A204.1 (cell line): ENCODE measurements around the gene MRPS5.
"Not testable (repeated sequence)": the region's sequence is repeated elsewhere in the genome, so short reads cannot be mapped to it uniquely, and the experiment has no call there.

ENCODE experiments used
- FAIRE-seq: peaks from 2 replicates; lab custom pipeline; 2012; peaks lifted over from hg19 to GRCh38; lab: Jason Lieb, UNC

MRPS5 gene

DNA sequence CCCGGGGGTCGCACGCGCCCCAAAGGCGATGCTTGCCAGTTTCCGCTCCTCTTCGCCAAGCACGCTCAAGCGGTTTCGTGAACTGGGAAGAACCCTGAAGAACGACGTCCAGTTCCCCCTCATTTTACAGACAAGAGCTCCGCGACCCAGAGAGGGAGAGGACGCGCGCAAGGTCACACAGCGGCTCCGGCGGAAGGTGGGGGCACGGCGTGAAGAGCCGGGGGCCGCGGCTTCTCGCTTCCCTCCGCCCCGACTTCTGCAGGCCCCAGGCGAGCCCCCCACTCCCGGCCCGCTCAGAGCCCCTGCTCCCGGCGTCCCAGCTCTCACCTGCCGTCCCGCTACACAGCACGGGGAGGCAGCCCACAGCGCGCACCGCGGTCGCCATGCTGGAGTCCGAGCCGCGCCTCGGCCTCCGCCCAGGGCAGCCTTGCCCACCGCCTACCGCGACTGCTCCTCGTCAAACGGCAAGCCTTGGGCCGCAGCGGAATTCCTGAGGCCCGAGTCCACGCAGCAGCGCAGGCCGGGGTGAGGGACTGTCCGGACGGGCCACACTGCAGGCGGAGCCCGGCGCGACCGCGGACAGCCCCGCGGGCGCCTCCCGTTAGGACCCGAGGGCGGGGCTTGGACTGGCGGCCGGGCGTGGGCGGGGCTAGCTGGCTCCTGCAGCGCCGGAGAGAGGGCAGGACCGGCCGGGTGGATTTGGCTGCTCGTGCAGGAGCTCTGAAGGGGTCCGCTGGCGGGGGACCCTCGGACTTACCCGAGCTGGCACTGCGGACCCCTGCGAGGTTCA, at the start of gene MRPS5:
Gene MRPS5, minus strand, starts transcription at position 402 of the 790 bp plus-strand sequence. Its CDS starts 17 bp downstream, at position 385.
- FAIRE-seq: no peak

- no peak for FAIRE-seq
Observed at GRCh38 chr2:95166065-95166763, 44.6 kb upstream of the MRPS5 start.

DNA sequence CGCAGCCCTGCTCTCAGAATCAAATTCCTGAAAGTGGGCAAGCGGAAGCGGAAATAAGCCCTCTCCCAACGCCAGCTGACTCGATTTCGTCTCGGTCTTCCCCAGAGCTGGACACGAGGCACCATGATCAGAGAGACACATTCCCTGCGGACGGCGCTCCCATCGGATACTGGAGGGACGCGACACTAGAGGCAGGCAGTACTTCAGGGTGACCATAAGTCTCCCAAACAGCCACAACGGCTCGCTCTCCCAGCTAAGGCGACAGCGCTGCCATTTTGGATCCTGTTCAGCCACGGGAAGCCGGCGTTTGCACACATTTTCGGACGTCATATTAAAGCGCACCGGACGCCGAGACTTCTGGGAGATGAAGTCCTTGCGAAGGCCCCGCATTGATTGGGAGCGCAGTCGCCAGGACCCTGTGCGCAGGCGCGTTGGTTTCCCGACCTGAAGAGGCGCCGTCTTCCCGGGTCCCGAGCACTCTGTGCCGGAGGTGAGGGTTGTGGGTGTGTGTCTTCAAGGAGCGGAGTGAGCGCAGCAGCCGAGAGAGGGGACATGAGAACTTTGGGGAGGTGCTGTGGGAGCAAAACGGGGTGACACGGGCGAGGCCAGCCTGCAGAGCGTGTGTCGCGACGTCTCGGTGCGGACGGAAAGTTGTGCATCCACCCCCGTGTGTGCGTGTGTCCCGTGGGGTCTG, 43.9 kb upstream of the MRPS5 start, which contains the start of gene ZNF2:
Gene ZNF2, plus strand, starts transcription at position 439 of the 694 bp plus-strand sequence. CDS start 10,418 bp downstream, outside the sequence.
- peak; percentile 83 for FAIRE-seq

GRCh38 chr2:95165030-95165370, 43.4 kb upstream of the MRPS5 start:
- no peak for FAIRE-seq

DNA sequence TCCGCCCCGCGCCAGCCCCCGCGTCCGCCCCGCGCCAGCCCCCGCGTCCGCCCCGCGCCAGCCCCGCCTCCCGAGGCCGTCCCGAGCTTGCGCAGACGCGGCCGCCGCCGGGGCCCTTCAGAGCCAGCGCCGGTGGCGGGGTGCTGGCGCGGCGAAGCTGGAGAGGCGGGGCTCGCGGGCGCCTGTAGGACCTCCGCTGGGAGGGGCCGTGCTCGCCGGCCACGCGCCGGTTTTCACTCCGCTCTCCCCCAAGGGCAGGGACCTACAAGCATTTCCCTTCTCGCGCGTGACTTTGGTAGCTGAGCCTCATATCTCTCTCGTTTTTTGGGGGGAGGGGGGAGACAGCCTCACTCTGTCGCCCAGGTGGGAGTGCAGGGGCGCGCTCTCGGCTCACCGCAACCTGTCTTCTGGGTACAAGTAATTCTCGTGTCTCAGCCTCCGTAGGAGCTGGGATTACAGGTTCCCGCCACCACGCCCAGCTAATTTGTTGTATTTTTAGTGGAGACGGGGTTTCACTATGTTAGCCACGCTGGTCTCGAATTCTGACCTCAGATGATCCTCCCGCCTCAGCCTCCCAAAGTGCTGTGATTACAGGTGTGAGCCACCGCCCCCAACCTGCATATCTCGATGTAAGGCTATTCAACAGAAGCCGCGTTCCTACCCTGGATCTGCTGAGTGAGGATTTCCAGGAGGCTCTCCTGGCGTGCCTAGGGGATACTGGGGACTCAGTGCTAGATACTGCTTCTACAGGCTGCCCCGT, 38.3 kb upstream of the MRPS5 start, which contains the start of gene ZNF514:
Gene ZNF514, minus strand, starts transcription at position 159 of the 760 bp plus-strand sequence. CDS start 6,595 bp downstream, outside the sequence.
- no peak for FAIRE-seq

- no peak for FAIRE-seq
Observed at GRCh38 chr2:95158891-95159619, 37.4 kb upstream of the MRPS5 start.

DNA sequence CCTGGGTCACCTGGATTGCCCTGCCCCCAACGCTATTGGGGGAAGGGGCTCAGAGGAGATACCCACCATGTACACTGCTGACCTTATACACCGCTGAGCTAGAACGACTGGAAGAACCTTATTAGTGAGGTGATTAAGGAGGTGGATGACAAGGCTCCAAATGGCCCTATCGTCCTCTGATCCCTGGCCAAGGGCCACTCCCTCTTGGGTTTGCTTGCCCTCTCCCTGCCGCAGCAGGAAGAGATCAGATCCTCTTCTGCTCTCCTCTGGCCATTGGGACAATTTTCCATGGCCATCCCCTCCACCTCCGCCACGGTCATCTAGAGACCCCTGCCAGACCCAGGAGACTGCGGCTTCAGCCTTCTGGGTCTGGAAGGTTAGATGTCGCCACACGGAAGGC, 36.8 kb upstream of the MRPS5 start:
- no peak for FAIRE-seq

- no peak for FAIRE-seq
Observed at GRCh38 chr2:95149397-95149984, 27.9 kb upstream of the MRPS5 start.

DNA sequence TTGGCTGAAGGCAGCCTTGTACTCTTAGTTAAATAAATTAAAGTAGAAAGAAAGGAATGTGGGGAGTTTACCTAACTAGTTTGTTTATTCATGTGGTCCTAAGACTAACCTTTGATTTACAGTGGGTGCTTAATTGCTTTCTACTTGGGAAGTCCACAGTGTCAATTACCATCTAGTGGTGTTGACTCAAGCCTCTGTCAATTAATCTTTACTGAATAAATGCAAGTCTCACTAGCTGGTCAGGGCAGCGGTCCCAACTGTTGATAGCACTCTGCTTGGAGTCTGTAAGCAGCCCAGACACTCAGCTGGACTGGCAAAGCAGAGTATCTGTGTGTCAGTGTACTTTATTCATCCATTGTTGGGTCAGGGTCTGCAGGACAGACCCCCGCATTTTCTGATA, 22.2 kb upstream of the MRPS5 start:
- no peak for FAIRE-seq

GRCh38 chr2:95138702-95139101, 17.1 kb upstream of the MRPS5 start:
- no peak for FAIRE-seq

GRCh38 chr2:95122197-95122551, 566 bp upstream of the MRPS5 start:
- no peak for FAIRE-seq

DNA sequence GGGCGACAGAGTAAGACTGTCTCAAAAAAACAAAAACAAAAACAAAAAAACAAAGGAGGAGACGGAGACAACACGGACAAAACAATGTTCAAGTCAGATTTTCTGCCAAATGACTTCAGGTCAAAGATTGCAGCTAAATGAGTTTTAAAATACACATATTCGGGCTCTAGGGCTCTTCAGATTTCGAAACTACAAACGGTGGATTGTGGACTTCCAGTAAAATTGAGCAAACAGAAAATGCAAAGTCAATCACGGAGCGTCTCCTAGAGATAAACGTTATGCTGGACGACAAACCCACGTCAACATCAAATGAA, 558 bp downstream of the MRPS5 start:
- FAIRE-seq: no peak

DNA sequence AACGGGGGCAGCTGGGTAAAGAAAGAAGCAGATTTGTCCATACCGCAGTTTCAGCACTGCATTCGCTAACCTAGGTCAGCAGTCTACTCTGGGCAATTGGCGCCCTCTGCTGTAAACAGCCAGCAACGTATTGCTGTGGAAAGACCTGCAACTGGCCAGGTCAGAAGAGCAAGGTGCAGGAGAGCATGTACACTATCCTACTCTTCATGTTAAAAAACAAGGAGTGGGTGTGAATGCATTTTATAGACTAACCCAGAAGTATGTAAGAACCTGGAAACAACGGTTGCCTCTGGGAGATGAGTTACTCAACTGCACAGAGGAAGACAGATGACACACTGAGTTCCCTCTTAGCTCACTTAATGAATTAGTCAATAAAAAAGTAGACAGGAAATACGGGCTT, 6.2 kb downstream of the MRPS5 start:
- FAIRE-seq: no peak

DNA sequence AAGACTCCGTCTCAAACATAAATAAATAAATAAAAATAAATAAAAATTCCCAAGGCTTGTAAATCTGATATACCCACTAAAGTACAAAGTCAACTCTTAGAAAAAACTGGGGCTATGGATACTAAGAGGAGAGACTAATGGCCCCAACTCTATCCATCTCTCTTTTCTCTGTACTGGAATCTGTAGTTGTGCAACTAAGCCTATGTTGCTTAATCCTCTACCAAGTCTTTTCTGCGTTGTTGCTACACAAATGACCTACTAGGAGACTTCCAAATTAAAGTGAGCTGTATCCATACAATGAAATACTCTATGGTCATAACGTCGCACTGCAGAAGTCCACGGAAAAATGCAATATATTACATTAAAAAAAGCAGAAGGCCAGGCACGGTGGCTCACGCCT, 8.1 kb downstream of the MRPS5 start:
- no peak for FAIRE-seq

DNA sequence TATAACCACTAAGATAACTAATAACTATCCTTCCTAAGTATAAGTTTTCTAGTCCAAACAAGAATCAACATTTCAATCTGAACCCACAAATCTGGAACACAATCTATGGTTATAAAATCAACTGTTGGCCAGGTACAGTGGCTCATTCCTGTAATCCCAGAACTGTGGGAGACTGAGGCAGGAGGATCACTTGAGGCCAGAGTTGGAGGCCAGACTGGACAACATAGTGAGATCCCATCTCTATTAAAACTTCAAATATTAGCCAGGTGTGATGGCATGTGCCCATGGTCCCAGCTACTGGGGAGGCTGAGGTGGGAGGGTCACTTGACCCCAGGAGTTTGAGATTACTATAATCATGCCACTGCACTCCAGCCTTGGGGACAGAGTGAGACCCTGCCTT, 11.2 kb downstream of the MRPS5 start:
- FAIRE-seq: no peak

DNA sequence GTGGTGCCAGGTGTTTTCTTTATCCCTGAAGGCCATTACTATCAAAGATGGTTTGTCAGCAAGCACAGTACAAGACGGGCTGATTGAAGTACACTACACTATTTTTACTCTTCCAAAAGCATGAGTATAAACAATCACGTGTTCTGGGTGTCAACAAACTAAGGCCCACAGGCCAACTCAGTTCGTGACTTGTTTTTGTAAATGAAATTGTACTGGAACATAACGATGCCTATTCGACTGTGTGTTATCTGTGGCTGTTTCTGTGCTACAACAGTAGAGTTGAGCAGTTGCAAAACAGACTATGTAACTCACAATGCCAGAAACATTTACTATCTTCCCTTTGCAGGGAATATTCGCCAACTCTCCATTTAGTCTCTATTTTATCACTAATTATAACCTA, 12.3 kb downstream of the MRPS5 start:
- FAIRE-seq: no peak

- FAIRE-seq: no peak
Observed at GRCh38 chr2:95106081-95106480, 15.5 kb downstream of the MRPS5 start.

- no peak for FAIRE-seq
Observed at GRCh38 chr2:95104606-95105005, 17.0 kb downstream of the MRPS5 start.

- no peak for FAIRE-seq
Observed at GRCh38 chr2:95099910-95100309, 21.7 kb downstream of the MRPS5 start.

DNA sequence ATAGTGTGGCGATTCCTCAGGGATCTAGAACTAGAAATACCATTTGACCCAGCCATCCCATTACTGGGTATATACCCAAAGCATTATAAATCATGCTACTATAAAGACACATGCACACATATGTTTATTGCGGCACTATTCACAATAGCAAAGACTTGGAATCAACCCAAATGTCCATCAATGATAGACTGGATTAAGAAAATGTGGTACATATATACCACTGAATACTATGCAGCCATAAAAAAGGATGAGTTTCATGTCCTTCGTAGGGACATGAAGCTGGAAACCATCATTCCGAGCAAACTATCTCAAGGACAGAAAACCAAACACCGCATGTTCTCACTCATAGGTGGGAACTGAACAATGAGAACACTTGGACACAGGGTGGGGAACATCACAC, 23.3 kb downstream of the MRPS5 start:
- FAIRE-seq: not testable (repeated sequence)

- FAIRE-seq: no peak
Observed at GRCh38 chr2:95091885-95092555, 29.6 kb downstream of the MRPS5 start.
